PFSK-1 (cell line): ENCODE results near the gene UBE2O.

Experiments used
- FOXP2 ChIP-seq: optimal IDR thresholded peaks from 2 replicates; pipeline ENCODE3; 2011; ENCODE audit warnings: borderline replicate concordance, control low read depth, inconsistent platforms; ENCODE audit not compliant: insufficient read depth; ENCODE audit errors: extremely low read length, extremely low read depth
- POLR2AphosphoS5 ChIP-seq: IDR thresholded peaks from 2 replicates; pipeline ENCODE4 v1.6.1; 2012; ENCODE audit warnings: low read depth, mild to moderate bottlenecking, control low read depth, low read length, moderate library complexity
- SIN3A ChIP-seq: IDR thresholded peaks from 2 replicates; pipeline ENCODE4 v1.6.1; 2012; ENCODE audit warnings: mild to moderate bottlenecking, low read length, moderate library complexity, borderline replicate concordance; ENCODE audit not compliant: insufficient read depth
- TAF1 ChIP-seq: IDR thresholded peaks from 2 replicates; pipeline ENCODE4 v1.6.1; 2012; ENCODE audit warnings: low read length, control low read depth, borderline replicate concordance; ENCODE audit not compliant: insufficient read depth
- TF ChIP-seq, protein P1 (sequence below), 2 experiments: IDR thresholded peaks; 2 replicates each; pipeline versions ENCODE4 v1.6.1 to v1.8.0; 2011 to 2012; ENCODE audit warnings: low read depth in 2 of 2, low read length in 2 of 2, control low read depth in 1 of 2, inconsistent platforms in 1 of 2, mild to moderate bottlenecking in 1 of 2, moderate library complexity in 1 of 2; ENCODE audit not compliant: insufficient read depth in 1 of 2

Gene UBE2O

DNA sequence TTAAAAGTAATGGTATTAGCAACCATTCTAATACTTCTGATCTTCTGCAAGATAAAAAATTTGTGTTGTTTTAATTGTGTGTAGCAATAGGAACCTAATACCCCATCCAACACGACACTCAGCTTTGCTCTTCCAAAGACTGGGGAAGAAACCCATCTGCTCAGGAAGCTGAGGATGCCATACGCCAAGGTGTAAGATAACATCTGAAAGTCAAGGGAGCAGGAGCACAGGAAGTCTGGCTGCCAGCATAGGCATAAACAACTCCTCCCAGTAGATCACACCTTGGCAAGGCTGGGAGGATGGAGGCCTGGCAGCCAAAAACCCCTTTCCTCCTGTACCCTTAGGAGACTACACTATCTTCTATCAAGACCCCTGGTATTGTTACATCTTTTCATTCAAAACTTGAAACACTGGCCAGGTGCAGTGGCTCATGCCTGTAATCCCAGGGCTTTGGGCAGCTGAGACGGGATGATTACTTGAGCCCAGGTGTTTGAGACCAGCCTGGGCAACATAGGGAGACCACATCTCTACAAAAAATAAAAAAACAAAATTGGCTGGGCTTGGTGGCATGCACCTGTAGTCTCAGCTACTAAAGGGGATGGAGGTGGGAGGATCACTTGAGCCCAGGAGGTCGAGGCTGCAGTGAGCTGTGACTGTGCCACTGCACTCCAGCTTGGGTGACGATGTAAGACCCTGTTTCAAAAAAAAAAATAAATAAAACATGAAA is 74.2 kb downstream of the UBE2O start:
- TF ChIP-seq SIN3A: no peak
- TF ChIP-seq, protein P1, sequence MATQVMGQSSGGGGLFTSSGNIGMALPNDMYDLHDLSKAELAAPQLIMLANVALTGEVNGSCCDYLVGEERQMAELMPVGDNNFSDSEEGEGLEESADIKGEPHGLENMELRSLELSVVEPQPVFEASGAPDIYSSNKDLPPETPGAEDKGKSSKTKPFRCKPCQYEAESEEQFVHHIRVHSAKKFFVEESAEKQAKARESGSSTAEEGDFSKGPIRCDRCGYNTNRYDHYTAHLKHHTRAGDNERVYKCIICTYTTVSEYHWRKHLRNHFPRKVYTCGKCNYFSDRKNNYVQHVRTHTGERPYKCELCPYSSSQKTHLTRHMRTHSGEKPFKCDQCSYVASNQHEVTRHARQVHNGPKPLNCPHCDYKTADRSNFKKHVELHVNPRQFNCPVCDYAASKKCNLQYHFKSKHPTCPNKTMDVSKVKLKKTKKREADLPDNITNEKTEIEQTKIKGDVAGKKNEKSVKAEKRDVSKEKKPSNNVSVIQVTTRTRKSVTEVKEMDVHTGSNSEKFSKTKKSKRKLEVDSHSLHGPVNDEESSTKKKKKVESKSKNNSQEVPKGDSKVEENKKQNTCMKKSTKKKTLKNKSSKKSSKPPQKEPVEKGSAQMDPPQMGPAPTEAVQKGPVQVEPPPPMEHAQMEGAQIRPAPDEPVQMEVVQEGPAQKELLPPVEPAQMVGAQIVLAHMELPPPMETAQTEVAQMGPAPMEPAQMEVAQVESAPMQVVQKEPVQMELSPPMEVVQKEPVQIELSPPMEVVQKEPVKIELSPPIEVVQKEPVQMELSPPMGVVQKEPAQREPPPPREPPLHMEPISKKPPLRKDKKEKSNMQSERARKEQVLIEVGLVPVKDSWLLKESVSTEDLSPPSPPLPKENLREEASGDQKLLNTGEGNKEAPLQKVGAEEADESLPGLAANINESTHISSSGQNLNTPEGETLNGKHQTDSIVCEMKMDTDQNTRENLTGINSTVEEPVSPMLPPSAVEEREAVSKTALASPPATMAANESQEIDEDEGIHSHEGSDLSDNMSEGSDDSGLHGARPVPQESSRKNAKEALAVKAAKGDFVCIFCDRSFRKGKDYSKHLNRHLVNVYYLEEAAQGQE (IDR thresholded peaks at IDR 0.05; ENCODE audit: insufficient read depth in 1 of 2, low read depth in 2 of 2, low read length in 2 of 2): no peak
- TF ChIP-seq FOXP2: no peak
- no peak for TF ChIP-seq POLR2AphosphoS5
- TF ChIP-seq TAF1: no peak

DNA sequence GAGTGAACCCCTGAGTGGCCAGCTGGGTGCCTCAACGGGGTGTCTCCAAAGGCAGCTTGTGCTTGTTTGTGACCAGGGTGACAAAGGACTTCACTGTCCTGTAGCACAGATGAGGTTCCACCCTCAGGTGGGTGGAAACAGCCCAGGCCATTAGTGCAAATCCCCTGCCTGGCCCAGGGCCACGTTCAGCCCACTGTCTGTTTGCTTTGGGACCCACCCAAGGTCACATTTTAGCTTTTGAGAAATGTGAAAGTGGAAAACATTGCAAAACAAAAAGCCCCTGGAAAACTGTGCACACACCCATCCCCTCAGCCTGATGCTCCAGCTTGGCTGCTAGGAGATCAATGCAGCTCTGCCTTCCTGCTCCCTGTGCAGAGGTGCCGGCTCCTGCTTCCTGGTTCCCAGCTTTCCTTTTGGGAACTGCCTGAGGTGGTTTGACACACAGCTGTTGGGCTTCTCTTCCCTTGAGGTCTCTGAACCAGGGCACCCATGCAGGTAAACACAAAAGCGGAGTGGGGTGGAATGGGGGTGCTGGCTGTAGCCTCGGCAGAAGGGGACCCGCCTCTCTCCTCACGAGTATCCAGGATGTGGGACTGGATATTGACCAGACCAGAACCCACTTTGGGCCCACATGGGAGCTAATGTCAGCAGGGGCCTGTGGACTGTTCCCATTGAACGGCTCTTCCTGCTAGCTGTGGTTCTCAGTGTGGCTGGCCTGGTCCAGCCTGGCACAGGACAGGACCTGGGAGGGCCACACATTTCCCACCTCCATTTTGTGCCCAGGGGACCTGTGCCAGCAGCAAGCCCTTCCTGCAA is 76.4 kb downstream of the UBE2O start:
- no peak for TF ChIP-seq SIN3A
- TF ChIP-seq POLR2AphosphoS5: no peak

DNA sequence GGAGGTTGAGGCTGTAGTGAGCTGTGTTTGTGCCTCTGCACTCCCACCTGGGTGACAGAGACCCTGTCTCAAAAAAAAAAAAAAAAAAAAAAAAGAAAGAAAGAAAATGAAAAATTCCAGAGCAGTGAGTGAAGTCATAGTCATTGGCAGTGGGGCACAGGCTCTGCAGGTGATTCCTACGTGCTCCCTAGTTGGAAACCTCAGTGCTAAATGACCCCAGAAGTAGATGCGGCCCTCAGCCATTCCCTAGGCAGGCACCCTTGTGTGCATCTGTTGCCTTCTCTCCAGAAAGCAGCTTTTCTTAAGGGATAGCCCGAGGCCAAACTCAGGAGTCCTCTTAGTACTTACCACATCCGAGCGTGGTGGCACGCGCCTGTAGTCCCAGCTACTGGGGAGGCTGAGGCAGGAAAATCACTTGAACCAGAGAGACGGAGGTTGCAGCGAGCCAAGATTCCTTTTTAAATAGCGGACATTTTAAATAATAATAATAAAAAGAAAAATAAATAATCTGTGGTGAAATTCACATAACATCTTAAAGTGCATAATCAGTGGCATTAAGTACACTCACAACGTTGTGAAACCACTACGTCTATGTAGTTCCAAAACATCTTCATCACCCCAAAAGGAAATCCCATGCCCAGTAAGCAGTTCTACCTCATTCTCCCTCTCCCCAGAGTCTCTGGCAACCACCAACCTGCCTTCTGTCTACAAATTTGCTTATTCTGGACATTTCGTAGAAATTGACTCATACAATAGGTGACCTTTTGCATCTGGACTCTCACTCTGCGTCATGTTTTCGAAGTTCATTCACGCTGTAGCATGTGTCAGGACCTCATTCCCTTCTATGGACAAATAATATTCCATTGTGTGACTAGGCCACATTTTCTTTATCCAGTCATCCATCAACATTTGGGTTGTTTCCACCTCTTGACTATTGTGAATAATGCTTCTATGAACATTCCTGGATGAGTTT is 81.0 kb downstream of the UBE2O start:
- TF ChIP-seq POLR2AphosphoS5: no peak

DNA sequence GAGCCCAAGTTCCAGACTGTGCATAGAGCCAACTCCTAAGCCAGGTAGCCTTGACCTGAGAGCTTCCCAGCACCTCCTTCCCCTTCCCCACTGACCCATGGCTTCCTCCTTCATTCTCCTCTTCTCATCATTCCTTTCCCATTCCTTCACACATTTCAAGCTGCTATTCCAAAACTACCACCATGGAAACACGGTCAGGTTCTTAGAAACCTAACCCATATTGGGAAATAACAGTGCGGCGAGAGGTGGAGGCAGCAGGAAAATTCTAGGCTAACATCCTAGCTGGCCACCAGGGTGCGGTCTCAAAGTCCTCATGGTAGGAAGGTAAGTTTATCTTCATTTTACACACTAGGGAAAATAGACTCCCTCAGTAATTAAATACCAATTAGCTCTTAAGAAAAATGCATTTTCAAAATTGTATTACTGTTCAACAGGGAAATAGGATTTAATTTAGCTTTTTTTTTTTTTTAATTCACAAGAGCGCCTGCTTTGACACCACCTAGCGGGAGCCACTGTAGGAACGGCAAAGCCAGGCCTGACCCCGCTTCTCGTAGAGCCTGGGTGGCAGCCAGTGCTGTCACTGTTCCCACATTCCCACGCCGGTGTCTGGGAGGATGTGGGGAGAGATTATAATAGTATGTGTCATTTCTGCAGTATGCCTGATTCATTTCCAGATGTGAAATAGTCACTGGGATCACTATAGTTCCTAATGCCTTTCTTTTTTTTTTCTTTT is 82.5 kb downstream of the UBE2O start:
- TF ChIP-seq POLR2AphosphoS5 (no peak), FOXP2 (no peak), SIN3A (no peak), TAF1 (no peak)

DNA sequence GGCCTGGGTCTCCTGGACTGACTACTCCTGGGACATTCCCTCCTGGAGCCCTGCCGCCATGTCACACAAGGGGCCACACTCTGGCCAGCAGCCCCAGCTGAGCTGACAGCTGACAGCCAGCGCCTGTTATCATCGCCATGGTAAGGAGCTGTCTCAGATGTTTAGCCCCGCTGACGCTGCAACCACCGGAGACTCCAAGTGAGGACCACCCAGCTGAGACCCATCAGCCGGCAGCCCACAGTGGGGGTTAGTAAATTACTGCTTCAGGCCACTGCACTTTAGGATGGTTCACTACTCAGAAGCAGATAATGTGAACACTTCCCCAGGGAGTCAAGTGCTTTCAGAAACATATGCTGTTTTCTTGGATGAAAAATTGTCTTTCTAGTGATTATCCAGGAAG is 83.1 kb downstream of the UBE2O start:
- TF ChIP-seq FOXP2 (no peak), SIN3A (no peak), TAF1 (no peak), POLR2AphosphoS5 (no peak)
- TF ChIP-seq, protein P1 (IDR thresholded peaks at IDR 0.05; ENCODE audit: insufficient read depth in 1 of 2, low read depth in 2 of 2, low read length in 2 of 2): no peak

DNA sequence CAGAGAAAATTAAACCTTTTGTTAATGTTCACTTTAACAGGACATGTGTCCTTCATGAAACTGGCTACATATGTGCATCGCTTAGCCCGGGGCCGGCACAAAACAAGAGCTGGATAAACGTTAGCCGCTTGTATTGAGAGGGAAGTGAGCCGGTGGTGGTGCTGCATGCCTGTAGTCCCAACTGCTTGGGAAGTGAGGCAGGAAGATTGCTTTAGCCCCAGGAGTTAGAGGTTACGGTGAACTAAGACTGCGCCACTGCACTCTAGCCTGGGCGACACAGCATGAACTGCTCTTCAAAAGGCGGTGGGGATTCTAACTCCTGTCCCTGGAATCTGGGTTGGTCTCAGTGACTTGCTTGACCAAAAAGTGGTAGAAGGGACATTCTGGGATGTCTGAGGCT is 83.6 kb downstream of the UBE2O start:
- TF ChIP-seq TAF1 (no peak), FOXP2 (no peak), POLR2AphosphoS5 (no peak), SIN3A (no peak)
- TF ChIP-seq, protein P1 (IDR thresholded peaks at IDR 0.05; ENCODE audit: insufficient read depth in 1 of 2, low read depth in 2 of 2, low read length in 2 of 2): no peak
